GM11168 (cell line): Measurements from ENCODE around the gene TACO1.

Source experiments
- in situ Hi-C: fragments of 300-500 bp; cut with MboI; formaldehyde crosslinking; loops from one replicate; pipeline ENCODE4 v1.12.0; 2022; ENCODE audit warnings: low sequenced_read_pairs; ENCODE audit not compliant: unreplicated experiment

The TACO1 gene

GRCh38 chr17:63596856-63597586 is 3.7 kb upstream of the TACO1 start:
- in situ Hi-C loops: no loop called here

- in situ Hi-C loops: no loop called here
Measured at GRCh38 chr17:63598281-63598680, 2.4 kb upstream of the TACO1 start.

DNA sequence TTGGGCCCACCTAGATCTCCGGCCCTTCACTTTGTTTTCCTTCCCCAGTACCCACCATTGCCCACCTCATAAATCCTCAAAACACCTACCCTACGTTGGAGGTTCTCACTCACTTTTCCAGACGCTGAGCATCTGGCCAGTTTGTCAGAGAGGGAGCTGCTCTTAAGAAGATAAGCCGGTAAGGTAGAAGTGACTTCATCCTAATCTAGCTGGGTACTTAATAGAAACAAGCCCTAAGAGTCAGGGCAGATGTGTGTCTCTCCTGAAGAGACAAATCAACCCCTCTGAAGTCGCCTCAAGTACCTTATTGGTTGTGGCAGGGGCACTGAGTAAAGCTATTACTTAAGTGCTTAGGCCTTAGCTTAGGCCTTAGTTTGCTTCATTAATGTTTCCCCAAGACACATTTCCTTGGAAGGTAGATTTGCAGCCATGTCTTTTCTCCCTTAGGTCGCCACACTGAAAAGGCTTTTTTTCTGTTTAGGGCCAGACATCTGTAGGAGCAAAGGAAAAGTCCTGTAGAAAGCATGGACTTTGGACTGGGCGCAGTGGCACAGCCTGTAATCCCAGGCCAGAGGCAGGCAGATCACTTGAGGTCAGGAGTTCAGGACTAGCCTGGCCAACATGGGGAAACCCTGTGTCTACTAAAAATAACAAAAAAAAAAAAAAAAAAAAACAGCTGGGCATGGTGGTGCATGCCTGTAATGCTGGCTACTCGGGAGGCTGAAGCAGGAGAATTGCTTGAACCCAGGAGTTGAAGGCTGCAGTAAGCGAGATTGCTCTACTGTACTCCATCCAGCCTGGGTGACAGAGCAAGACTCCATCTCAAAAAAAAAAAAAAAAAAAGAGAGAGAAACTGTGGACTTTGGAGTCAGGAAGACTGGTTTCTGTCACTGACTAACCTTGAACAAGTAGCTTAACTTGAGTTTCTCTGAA is 1.0 kb downstream of the TACO1 start:
- in situ Hi-C loops: no loop called here

DNA sequence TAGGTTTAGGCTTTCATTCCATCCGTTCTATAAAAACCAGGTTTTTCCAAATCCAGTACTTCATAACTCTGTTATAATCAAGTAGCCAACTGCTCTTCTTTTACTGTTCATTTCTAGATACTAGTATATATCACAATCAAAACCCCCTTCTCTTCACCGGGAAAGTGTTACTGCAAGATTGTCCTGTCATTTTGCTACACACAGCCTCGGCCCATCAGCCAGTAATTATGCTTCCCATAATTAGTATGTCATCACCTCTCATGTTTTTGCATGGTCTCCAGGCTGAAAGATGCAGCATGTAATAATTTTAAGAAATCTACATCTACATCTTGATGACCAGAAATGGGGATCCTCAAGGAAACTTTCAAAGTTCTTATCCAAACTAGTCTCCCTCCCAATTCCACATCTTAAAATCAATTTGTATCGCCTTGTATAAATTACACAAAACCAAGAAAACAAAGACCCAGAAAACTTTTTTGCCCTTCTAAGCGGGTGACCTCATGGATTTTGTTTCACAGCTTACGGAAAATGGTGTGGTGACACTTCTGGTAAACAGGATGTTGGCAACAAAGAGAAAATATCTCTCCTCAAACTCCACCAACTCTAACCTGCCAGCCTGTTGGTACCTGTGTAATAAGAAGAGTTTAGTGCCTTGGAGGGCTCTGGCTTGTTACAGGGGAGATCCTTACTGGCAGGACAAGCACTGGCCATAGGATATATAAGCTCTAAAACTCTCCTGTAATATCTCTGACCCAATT is 9.3 kb downstream of the TACO1 start:
- in situ Hi-C loops: loop anchor here (5.0 kb wide), 1 partner anchor 188 kb away; no protein-coding TSS in a partner anchor

DNA sequence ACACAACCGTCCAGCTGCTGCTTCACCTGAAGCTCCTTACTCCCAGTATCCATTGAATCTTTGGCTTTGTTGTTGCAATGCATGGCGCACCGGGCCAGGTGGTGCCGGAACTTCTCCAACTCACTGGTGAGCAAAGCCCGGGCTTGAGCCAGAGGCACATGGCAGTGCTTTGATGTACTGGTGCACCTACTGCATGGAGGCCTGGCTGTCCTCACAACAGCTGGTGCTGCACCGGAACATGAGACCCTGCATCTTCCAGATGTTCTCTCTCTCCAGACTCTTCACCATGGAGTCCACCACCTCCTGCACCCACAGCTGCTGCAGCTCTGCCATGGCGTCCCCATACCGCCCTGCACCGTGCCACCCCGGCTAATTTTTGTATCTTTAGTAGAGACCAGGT is 10.2 kb downstream of the TACO1 start:
- in situ Hi-C loops: no loop called here

DNA sequence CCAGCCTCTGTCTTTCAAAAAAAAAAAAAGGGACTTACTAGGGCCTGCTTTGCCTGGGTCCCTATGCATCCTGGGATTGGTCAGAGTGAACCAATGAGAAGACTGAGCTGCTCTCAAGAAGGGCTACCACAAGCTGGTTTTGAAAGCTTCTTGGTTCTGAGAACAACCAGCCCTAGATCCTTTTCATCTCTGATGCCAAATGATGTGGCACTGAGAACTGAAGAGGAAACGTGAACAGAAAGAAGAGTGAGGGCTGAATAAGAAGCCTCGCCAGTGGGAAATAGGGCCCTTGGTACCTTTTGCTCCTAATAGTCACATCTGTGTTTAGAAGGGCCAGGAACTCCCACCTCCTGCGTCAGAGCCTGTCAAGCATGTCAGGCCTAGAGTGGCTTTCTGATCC is 10.7 kb downstream of the TACO1 start:
- in situ Hi-C loops: no loop called here

GRCh38 chr17:63613663-63614062 is 13.0 kb downstream of the TACO1 start:
- in situ Hi-C loops: no loop called here

- in situ Hi-C loops: no loop called here
Measured at GRCh38 chr17:63621229-63621683, 20.6 kb downstream of the TACO1 start.

- in situ Hi-C loops: no loop called here
Measured at GRCh38 chr17:63621684-63622573, 21.2 kb downstream of the TACO1 start, which contains the start of gene MAP3K3. Gene MAP3K3, plus strand, starts transcription at chr17:63622417. Its CDS starts 343 bp downstream, at chr17:63622760.

- in situ Hi-C loops: no loop called here
Measured at GRCh38 chr17:63622574-63623390, 22.1 kb downstream of the TACO1 start.

GRCh38 chr17:63623786-63624530 is 23.3 kb downstream of the TACO1 start:
- in situ Hi-C loops: no loop called here

DNA sequence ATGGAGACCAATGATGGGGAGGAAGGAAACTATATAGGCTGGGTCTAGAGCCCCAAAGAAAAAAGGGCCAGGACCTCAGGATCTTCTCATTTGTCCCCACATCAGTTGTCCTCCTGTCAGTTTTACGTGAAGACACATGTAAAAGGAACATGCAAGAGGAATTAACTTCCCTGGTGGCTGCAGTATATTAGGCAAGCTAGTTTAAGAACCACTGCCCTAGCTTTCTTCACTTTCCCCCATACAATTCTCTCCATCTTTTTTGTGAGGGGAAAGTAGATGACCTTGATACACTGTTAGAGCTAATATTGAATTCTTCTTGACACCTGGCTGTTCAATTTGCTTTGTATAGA is 23.8 kb downstream of the TACO1 start:
- in situ Hi-C loops: no loop called here

DNA sequence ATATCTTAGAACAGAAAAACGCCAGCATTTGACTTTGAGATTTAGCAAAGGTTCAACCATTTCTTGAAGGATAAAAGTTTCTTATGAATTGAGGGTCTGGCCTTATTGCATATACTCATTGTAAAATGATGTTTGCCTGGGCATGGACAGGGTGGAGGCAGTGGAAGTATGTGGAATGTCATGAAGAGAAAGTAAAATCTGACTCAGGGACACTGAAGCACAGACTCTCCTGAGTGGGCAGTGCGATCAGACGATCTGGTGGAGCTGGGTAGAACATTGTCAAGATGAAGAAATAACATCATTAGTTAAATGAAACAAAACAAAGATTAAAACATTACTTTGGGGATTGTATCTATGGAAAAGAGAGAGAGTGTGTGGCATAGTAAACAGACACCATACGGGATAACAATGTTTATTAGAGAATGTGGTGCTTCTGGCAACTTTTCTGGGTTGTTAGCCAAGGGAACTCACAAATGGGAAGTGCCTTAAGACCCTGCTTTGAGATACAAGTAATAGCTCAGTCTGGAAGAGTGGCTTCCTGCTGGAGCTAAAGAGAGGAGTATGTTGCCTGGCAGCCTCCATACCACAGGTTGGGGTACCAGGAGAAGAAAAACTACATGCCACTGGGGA is 26.0 kb downstream of the TACO1 start:
- in situ Hi-C loops: no loop called here

- in situ Hi-C loops: no loop called here
Measured at GRCh38 chr17:63629627-63630026, 28.9 kb downstream of the TACO1 start.

DNA sequence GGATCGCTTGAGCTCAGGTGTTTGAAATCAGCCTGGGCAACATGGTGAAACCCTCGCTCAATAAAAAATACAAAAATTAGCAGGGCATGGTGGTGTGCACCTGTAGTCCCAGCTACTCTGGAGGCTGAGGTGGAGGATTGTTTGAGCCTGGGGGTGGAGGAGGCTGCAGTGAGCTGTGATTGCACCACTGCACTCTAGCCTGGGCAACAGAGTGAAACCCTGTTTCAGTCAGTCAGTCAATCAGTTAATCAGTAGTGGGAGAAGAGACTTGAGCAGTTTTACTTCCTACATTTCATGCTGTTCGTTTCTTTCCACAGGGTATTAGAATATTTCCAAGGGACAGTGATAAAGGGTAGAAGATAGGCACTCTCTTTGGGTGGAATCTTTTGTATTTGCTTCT is 30.4 kb downstream of the TACO1 start:
- in situ Hi-C loops: no loop called here

GRCh38 chr17:63631626-63632025 is 30.9 kb downstream of the TACO1 start:
- in situ Hi-C loops: no loop called here

DNA sequence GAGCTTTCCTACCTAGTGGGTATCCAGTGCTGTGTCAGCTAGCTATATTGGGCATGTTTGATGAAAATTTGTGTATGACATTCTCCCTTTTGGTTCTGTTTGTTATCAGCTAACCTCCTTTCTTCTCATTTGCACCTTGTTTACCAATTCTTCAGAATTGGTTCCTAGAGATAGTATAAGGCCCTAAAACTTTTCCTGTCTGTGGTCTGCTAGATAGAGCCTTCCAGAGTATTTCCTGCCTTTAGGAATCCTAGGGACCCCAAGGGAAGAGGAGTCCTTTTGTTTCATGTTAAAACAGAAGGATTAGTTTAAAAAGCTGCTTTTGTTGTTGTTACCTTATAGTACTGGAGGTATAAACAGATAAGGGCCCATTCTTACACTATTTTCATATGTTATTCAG is 33.0 kb downstream of the TACO1 start:
- in situ Hi-C loops: no loop called here

- in situ Hi-C loops: no loop called here
Measured at GRCh38 chr17:63634163-63634562, 33.5 kb downstream of the TACO1 start.
